Thyroid gland (tissue), 4 donors: ENCODE measurements around the gene MRAP.

ENCODE experiments used
- POLR2A ChIP-seq, 2 donors: fragments of 450-650 bp; IDR thresholded peaks; one replicate each; pipeline ENCODE4 v1.6.1; 2017; ENCODE audit warnings: antibody characterized with exemption in 2 of 2, mild to moderate bottlenecking in 2 of 2, moderate library complexity in 1 of 2
- TF ChIP-seq, protein P1 (sequence below), 6 experiments: fragments of 200-600 bp in 3 of 6; fragments of 450-650 bp in 3 of 6; sonication (generic) in 3 of 6; IDR thresholded peaks; one replicate each; pipeline ENCODE4 v1.5.1; 2016 to 2019; ENCODE audit warnings: antibody characterized with exemption in 6 of 6, mild to moderate bottlenecking in 2 of 6, inconsistent platforms in 1 of 6, moderate library complexity in 1 of 6

DNA sequence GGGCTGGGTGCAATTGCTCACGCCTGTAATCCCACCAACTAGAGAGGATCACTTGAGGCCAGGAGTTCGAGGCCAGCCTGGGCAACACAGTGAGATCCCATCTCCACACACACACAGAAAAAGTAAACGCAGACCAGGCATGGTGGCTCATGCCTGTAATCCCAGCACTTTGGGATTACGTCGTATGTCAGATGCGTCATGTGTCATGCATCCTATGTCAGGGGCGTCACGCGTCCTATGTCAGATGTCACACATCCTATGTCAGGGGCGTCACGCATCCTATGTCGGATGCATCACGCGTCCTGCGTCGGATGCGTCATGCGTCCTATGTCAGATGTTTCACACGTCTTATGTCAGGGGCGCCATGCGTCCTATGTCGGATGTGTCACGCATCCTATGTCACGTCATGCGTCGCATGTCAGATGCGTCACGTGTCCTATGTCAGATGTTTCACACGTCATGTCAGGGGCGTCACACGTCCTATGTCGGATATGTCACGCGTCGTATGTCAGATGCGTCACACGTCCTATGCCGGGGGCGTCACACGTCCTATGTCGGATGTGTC is 1.5 kb downstream of the MRAP start:
- TF ChIP-seq, protein P1, sequence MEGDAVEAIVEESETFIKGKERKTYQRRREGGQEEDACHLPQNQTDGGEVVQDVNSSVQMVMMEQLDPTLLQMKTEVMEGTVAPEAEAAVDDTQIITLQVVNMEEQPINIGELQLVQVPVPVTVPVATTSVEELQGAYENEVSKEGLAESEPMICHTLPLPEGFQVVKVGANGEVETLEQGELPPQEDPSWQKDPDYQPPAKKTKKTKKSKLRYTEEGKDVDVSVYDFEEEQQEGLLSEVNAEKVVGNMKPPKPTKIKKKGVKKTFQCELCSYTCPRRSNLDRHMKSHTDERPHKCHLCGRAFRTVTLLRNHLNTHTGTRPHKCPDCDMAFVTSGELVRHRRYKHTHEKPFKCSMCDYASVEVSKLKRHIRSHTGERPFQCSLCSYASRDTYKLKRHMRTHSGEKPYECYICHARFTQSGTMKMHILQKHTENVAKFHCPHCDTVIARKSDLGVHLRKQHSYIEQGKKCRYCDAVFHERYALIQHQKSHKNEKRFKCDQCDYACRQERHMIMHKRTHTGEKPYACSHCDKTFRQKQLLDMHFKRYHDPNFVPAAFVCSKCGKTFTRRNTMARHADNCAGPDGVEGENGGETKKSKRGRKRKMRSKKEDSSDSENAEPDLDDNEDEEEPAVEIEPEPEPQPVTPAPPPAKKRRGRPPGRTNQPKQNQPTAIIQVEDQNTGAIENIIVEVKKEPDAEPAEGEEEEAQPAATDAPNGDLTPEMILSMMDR (IDR thresholded peaks at IDR 0.05): no peak
- TF ChIP-seq POLR2A (IDR thresholded peaks at IDR 0.05): no peak
